ENCODE data around the gene FGF12. TPM values are rescaled to one million over a fixed set of nuclear protein-coding genes. Genes with fewer than 3 reads are reported as not detected.

Gene FGF12
- total RNA-seq, 1 donor, result under 0.01 TPM

DNA sequence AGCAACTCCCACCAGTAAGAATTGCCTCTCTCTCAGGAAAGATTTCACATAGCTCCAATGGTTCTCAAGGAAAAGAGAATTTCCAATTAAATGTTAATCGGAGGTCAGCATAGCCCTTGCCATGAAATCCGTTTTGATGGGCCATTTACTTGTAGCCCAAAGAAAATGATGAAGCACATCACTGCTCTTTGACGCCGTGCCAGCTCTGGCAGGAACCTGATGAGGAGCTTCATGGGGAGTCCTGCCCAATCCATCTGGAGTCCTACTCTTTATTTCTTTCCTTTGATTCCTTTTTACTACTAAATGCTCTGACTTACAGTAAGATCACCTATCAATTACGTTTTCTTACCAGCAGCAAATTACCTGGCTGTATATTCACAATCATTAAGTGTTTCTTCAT lies 84.7 kb downstream of the FGF12 start:
- H3K9me3 ChIP-seq (ENCODE audit: low read depth, low read length), result no peaks in the 10 kb centered on the region
- H3K4me1 ChIP-seq (ENCODE audit: insufficient read depth, low read length), result no peaks in the 10 kb centered on the region
- no peak overlapping the region for H3K4me3 ChIP-seq (ENCODE audit: low read length)
- H3K27me3 ChIP-seq (ENCODE audit: insufficient read depth, low read length), result no peaks in the 10 kb centered on the region

DNA sequence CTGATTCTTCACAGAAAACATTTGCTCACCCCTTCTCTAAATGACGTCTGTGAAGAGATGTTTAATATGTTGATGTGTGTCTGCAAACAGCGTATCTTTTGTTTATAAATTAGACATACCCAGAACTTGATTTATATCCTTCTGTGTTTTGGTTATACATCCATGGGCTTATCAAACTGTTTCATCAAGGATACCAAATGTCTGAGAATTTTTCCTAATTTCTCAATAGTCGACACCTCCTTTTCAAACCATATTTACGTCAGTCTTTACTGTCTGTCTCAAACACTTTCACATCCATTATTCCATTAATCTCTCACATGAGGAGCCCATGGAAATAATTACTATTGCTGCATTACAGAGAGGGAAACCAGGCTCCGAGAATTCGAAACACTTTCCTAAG lies 85.4 kb downstream of the FGF12 start:
- no peak overlapping the region for H3K4me3 ChIP-seq (ENCODE audit: low read length)
- no peaks in the 10 kb centered on the region for H3K4me1 ChIP-seq (ENCODE audit: insufficient read depth, low read length)
- no peaks in the 10 kb centered on the region for H3K27me3 ChIP-seq (ENCODE audit: insufficient read depth, low read length)
- H3K9me3 ChIP-seq (ENCODE audit: low read depth, low read length), result no peaks in the 10 kb centered on the region

DNA sequence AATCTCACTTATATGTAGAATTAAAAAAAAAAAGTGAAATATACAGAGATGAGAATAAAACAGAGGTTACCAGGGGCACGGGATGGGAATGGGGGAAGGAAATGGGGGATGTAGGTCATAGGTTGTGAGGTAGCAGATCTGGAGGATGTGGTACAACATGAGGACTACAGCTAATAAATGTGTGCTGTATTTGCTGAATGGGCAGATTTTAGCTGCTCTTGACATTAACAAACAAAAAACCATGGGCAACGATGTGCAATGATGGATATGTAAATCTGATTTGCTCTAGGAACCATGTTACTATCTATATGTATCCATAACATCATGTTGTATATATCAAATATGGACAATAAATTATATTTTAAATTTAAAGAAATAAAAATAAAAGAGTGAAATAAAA lies 87.4 kb downstream of the FGF12 start:
- no peaks in the 10 kb centered on the region for H3K9me3 ChIP-seq (ENCODE audit: low read depth, low read length)
- no peaks in the 10 kb centered on the region for H3K27me3 ChIP-seq (ENCODE audit: insufficient read depth, low read length)
- no peaks in the 10 kb centered on the region for H3K4me1 ChIP-seq (ENCODE audit: insufficient read depth, low read length)
- H3K4me3 ChIP-seq (ENCODE audit: low read length), result no peak overlapping the region

- no peaks in the 10 kb centered on the region for H3K9me3 ChIP-seq (ENCODE audit: low read depth, low read length)
- no peaks in the 10 kb centered on the region for H3K27me3 ChIP-seq (ENCODE audit: insufficient read depth, low read length)
Measured at GRCh38 chr3:192637803-192638202, 89.5 kb downstream of the FGF12 start.

GRCh38 chr3:192636517-192637444 lies 90.6 kb downstream of the FGF12 start:
- Histone ChIP-seq H3K27me3 (ENCODE audit: insufficient read depth, low read length) (no peaks in the 10 kb centered on the region), H3K4me3 (ENCODE audit: low read length) (no peak overlapping the region), H3K9me3 (ENCODE audit: low read depth, low read length) (no peaks in the 10 kb centered on the region), H3K4me1 (ENCODE audit: insufficient read depth, low read length) (no peaks in the 10 kb centered on the region)

More at GRCh38 chr3:192637803-192638202, 89.5 kb downstream of the FGF12 start:
- H3K4me3 ChIP-seq (ENCODE audit: low read length), result no peak overlapping the region
- H3K4me1 ChIP-seq (ENCODE audit: insufficient read depth, low read length), result no peaks in the 10 kb centered on the region

DNA sequence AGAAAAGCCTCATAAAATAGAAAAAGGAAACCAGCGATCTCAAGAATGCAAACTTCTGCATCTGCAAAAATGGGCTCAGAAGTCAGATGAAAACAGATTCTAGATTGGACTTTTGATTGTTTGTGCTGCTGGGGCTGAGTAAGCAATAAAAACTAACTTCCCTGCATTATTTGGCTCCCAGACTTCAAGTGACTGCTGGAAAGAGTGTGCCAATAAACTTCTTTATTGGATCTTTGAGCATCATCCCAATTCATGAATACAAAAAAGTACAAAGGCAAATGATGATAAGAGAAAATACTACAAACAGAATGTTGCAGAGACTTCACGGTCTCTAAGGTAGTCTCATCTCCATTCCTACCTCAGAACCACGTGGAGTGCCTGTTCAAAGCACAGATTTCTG lies 97.9 kb downstream of the FGF12 start:
- H3K27me3 ChIP-seq (ENCODE audit: insufficient read depth, low read length), result no peaks in the 10 kb centered on the region
- H3K4me3 ChIP-seq (ENCODE audit: low read length), result no peak overlapping the region
- H3K4me1 ChIP-seq (ENCODE audit: insufficient read depth, low read length), result no peaks in the 10 kb centered on the region

GRCh38 chr3:192621909-192622308 lies 105.4 kb downstream of the FGF12 start:
- H3K27me3 ChIP-seq (ENCODE audit: insufficient read depth, low read length), result no peaks in the 10 kb centered on the region
- H3K4me3 ChIP-seq (ENCODE audit: low read length), result no peak overlapping the region
- no peaks in the 10 kb centered on the region for H3K9me3 ChIP-seq (ENCODE audit: low read depth, low read length)
- H3K4me1 ChIP-seq (ENCODE audit: insufficient read depth, low read length), result no peaks in the 10 kb centered on the region

More for the DNA sequence above, 97.9 kb downstream of the FGF12 start:
- no peaks in the 10 kb centered on the region for H3K9me3 ChIP-seq (ENCODE audit: low read depth, low read length)

DNA sequence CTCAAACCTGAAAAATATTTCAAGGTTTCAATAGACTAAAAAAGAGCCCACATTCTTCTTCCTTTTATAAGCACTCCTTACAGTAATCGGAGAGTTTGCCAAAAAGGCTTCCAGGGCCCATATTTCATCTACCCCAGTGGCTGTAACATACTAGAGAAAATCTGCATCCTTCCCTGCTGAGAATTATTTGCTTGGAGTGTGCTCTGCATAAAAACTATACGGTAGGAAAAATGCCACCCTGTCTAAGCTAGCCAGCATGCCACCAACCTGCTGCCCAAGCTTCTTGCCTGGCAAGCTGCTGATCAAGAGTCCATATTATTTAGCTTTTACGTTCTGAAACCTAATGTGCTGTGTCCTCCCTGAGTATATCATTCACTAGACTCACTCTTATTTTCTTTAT lies 107.1 kb downstream of the FGF12 start:
- Histone ChIP-seq H3K27me3 (ENCODE audit: insufficient read depth, low read length) (no peaks in the 10 kb centered on the region), H3K4me1 (ENCODE audit: insufficient read depth, low read length) (no peaks in the 10 kb centered on the region), H3K4me3 (ENCODE audit: low read length) (no peak overlapping the region), H3K9me3 (ENCODE audit: low read depth, low read length) (no peaks in the 10 kb centered on the region)

DNA sequence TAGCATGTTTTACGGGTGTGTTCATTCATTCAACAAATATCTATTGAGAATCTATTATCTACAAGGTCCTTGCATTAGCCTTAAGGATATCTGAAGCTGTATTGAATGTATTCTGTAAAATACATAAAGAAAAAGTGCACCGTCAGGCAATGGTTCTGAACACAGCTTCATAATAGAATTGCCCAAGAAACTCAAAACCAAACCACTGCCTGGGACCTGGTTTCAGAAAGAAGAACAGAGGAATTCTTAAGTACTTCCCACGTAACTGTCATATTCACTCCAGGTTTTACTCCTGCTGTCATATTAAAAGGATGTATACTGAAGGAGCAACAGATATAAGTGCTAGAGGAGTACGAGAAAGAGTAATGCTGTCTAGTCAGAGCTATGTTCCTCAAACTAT lies 115.9 kb downstream of the FGF12 start:
- no peak overlapping the region for H3K4me3 ChIP-seq (ENCODE audit: low read length)
- no peaks in the 10 kb centered on the region for H3K9me3 ChIP-seq (ENCODE audit: low read depth, low read length)
- no peaks in the 10 kb centered on the region for H3K4me1 ChIP-seq (ENCODE audit: insufficient read depth, low read length)
- H3K27me3 ChIP-seq (ENCODE audit: insufficient read depth, low read length), result no peaks in the 10 kb centered on the region

- Histone ChIP-seq H3K4me3 (ENCODE audit: low read length) (no peak overlapping the region), H3K9me3 (ENCODE audit: low read depth, low read length) (no peaks in the 10 kb centered on the region), H3K27me3 (ENCODE audit: insufficient read depth, low read length) (no peaks in the 10 kb centered on the region), H3K4me1 (ENCODE audit: insufficient read depth, low read length) (no peaks in the 10 kb centered on the region)
Measured at GRCh38 chr3:192608726-192609600, 118.4 kb downstream of the FGF12 start.

GRCh38 chr3:192607798-192608197 lies 119.5 kb downstream of the FGF12 start:
- no peaks in the 10 kb centered on the region for H3K27me3 ChIP-seq (ENCODE audit: insufficient read depth, low read length)
- H3K4me1 ChIP-seq (ENCODE audit: insufficient read depth, low read length), result no peaks in the 10 kb centered on the region
- no peaks in the 10 kb centered on the region for H3K9me3 ChIP-seq (ENCODE audit: low read depth, low read length)
- H3K4me3 ChIP-seq (ENCODE audit: low read length), result no peak overlapping the region

GRCh38 chr3:192597913-192598312 lies 129.4 kb downstream of the FGF12 start:
- H3K9me3 ChIP-seq (ENCODE audit: low read depth, low read length), result peaks cover 9% of the 10 kb centered on the region
- no peak overlapping the region for H3K4me3 ChIP-seq (ENCODE audit: low read length)
- no peaks in the 10 kb centered on the region for H3K4me1 ChIP-seq (ENCODE audit: insufficient read depth, low read length)
- H3K27me3 ChIP-seq (ENCODE audit: insufficient read depth, low read length), result no peaks in the 10 kb centered on the region

DNA sequence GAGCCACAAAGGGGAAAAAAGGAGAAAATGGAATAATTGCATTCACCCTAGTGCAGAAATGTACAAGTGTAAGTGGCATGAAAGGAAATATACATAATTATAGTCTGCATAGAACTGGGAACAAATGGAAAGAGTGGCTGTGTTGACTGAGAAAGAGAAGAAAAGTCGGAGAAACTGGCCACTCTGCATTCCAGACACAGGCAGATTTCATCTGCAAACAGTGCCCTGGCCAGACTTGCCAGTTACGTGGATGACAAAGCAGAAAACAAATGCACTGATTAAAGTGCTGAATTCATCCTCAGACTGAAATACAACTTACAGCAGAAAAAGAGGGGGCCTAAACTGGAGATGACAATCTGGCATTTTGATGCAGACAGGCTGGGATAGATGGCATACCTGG lies 129.8 kb downstream of the FGF12 start:
- Histone ChIP-seq H3K9me3 (ENCODE audit: low read depth, low read length) (peaks cover 7% of the 10 kb centered on the region), H3K4me1 (ENCODE audit: insufficient read depth, low read length) (no peaks in the 10 kb centered on the region), H3K27me3 (ENCODE audit: insufficient read depth, low read length) (no peaks in the 10 kb centered on the region), H3K4me3 (ENCODE audit: low read length) (no peak overlapping the region)

GRCh38 chr3:192578729-192579128 lies 148.6 kb downstream of the FGF12 start:
- H3K4me1 ChIP-seq (ENCODE audit: insufficient read depth, low read length), result no peaks in the 10 kb centered on the region
- H3K9me3 ChIP-seq (ENCODE audit: low read depth, low read length), result no peaks in the 10 kb centered on the region
- no peak overlapping the region for H3K4me3 ChIP-seq (ENCODE audit: low read length)
- no peaks in the 10 kb centered on the region for H3K27me3 ChIP-seq (ENCODE audit: insufficient read depth, low read length)

DNA sequence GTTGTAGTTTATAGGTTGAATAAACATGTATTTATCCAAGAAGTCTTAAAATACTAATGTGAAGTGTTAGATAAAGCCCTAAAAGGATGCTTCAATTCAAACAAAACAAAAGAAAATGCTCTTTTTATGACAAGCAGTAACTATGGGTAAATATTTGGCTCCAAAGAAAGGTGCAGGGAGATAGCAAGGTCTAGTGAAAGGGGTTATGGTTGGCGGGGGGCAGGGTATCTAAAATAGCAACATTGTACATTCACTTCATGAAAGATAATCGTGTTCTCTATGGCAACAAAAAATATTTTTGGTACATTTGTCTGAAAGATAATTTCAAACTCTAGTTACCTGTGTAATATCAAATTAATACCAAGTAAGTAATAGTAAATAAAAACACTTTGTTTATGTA lies 149.5 kb downstream of the FGF12 start:
- H3K9me3 ChIP-seq (ENCODE audit: low read depth, low read length), result no peaks in the 10 kb centered on the region
- H3K4me1 ChIP-seq (ENCODE audit: insufficient read depth, low read length), result no peaks in the 10 kb centered on the region
- no peak overlapping the region for H3K4me3 ChIP-seq (ENCODE audit: low read length)
- no peaks in the 10 kb centered on the region for H3K27me3 ChIP-seq (ENCODE audit: insufficient read depth, low read length)
